ENCODE results near the gene MED12L. TPM values are rescaled to one million over a fixed set of nuclear protein-coding genes. Genes with fewer than 3 reads are reported as not detected.

Gene MED12L
- total RNA-seq, 4 donors from 2014 or later, result 0.09 to 3.3 (median 0.13) TPM; not detected in 1

GRCh38 chr3:151268267-151269235, 183.1 kb downstream of the MED12L start:
- H3K27ac ChIP-seq, result peak overlapping the region in 3 of 4 donors; percentile 11 to 23 (median 22)
- no peaks in the 10 kb centered on the region for H3K4me1 ChIP-seq
- TF ChIP-seq CTCF (IDR thresholded peaks at IDR 0.05) (no peak), POLR2A (IDR thresholded peaks at IDR 0.05) (no peak)
- DNase-seq, result peak in 2 of 3 donors; percentile 35 to 73
- H3K9me3 ChIP-seq, result no peaks in the 10 kb centered on the region
- no peaks in the 10 kb centered on the region for H3K36me3 ChIP-seq
- no peaks in the 10 kb centered on the region for H3K27me3 ChIP-seq
- no peak overlapping the region for H3K4me3 ChIP-seq

- peak overlapping the region in 1 of 4 donors; percentile 27 for H3K27ac ChIP-seq
- no peak overlapping the region for H3K4me3 ChIP-seq
- no peaks in the 10 kb centered on the region for H3K9me3 ChIP-seq
- no peak for DNase-seq
- H3K4me1 ChIP-seq, result no peaks in the 10 kb centered on the region
- no peaks in the 10 kb centered on the region for H3K27me3 ChIP-seq
- no peaks in the 10 kb centered on the region for H3K36me3 ChIP-seq
- no peak for TF ChIP-seq POLR2A (IDR thresholded peaks at IDR 0.05)
- TF ChIP-seq CTCF (IDR thresholded peaks at IDR 0.05), result no peak
These were observed 184.2 kb downstream of the MED12L start for GRCh38 chr3:151269631-151270030.

- no peaks in the 10 kb centered on the region for H3K9me3 ChIP-seq
- peaks cover 0 to 8% (median 3%) of the 10 kb centered on the region in 4 donors for H3K4me1 ChIP-seq
- H3K27ac ChIP-seq, result peak overlapping the region in 1 of 4 donors; percentile 8
- no peaks in the 10 kb centered on the region for H3K27me3 ChIP-seq
- DNase-seq, result no peak
- H3K4me3 ChIP-seq, result no peak overlapping the region
- H3K36me3 ChIP-seq, result no peaks in the 10 kb centered on the region
- TF ChIP-seq POLR2A (IDR thresholded peaks at IDR 0.05) (no peak), CTCF (IDR thresholded peaks at IDR 0.05) (no peak)
These were observed 189.6 kb downstream of the MED12L start for GRCh38 chr3:151275091-151275490.

GRCh38 chr3:151276038-151276686, 190.7 kb downstream of the MED12L start:
- Histone ChIP-seq H3K4me1 (peaks cover 0 to 8% (median 3%) of the 10 kb centered on the region in 4 donors), H3K4me3 (peak overlapping the region in 2 of 4 donors; percentile 7 to 26), H3K9me3 (no peaks in the 10 kb centered on the region), H3K27me3 (no peaks in the 10 kb centered on the region), H3K27ac (peak overlapping the region in 3 of 4 donors; percentile 6 to 52 (median 10)), H3K36me3 (no peaks in the 10 kb centered on the region)
- DNase-seq, result no peak
- TF ChIP-seq POLR2A (IDR thresholded peaks at IDR 0.05) (no peak), CTCF (IDR thresholded peaks at IDR 0.05) (no peak)

GRCh38 chr3:151276687-151277042, 191.2 kb downstream of the MED12L start:
- Histone ChIP-seq H3K36me3 (no peaks in the 10 kb centered on the region), H3K27ac (peak overlapping the region in 3 of 4 donors; percentile 6 to 52 (median 10)), H3K9me3 (no peaks in the 10 kb centered on the region), H3K27me3 (no peaks in the 10 kb centered on the region), H3K4me3 (peak overlapping the region in 1 of 4 donors; percentile 26), H3K4me1 (peaks cover 0 to 8% (median 3%) of the 10 kb centered on the region in 4 donors)
- TF ChIP-seq POLR2A (IDR thresholded peaks at IDR 0.05), result no peak
- TF ChIP-seq CTCF (IDR thresholded peaks at IDR 0.05), result no peak
- peak in 2 of 3 donors; percentile 44 to 61 for DNase-seq

Measured in Peyer's patch (tissue), 4 donors.